Psoas muscle (tissue), 8 donors: ENCODE results near the gene TFG. TPM values are rescaled to one million over a fixed set of nuclear protein-coding genes. Genes with fewer than 3 reads are reported as not detected.

Experiments
- ATAC-seq, 4 donors: fragments of 200-7000 bp; cut with Tn5 transposase; one replicate each; pipeline ENCODE4 v1.9.1; 2020; ENCODE audit warnings: moderate library complexity in 3 of 4, mild to moderate bottlenecking in 2 of 4
- DNase-seq, 2 donors: peaks; one replicate each; pipeline ENCODE4 v3.0.0-alpha.2; 2020
- H3K27ac ChIP-seq: fragments of 200-600 bp; one replicate; pipeline ENCODE4 v1.8.0; 2022
- H3K27me3 ChIP-seq, 3 donors: fragments of 200-600 bp in 1 of 3; one replicate each; pipeline versions ENCODE4 v1.6.1 to v1.8.0; 2013 to 2022; ENCODE audit warnings: low read length in 2 of 3, mild to moderate bottlenecking in 2 of 3, moderate library complexity in 1 of 3; ENCODE audit not compliant: insufficient read depth in 3 of 3
- H3K36me3 ChIP-seq, 2 donors: fragments of 200-600 bp in 1 of 2; one replicate each; pipeline versions ENCODE4 v1.6.1 to v1.8.0; 2013 to 2022; ENCODE audit warnings: low read depth in 1 of 2, mild to moderate bottlenecking in 1 of 2, moderate library complexity in 1 of 2; ENCODE audit not compliant: insufficient read depth in 1 of 2
- H3K4me1 ChIP-seq: fragments of 200-600 bp; one replicate; pipeline ENCODE4 v1.8.0; 2022
- H3K4me3 ChIP-seq: fragments of 200-600 bp; one replicate; pipeline ENCODE4 v1.8.0; 2022; ENCODE audit warnings: mild to moderate bottlenecking
- H3K9me3 ChIP-seq: fragments of 200-600 bp; one replicate; pipeline ENCODE4 v1.8.0; 2022
- CTCF ChIP-seq: fragments of 200-600 bp; IDR thresholded peaks from one replicate; pipeline ENCODE4 v1.8.0; 2022; ENCODE audit warnings: antibody characterized with exemption
- WGBS, 3 donors: extraction: QIAGEN DNeasy Blood & Tissue Kit; methylation state at CpG; one replicate each; pipeline versions ENCODE4 v1.1.6 to v1.1.7; 2013; 5-methylcytosine and 5-hydroxymethylcytosine counted together
- intact Hi-C, 2 donors: fragments of 100-400 bp; cut with DNase I; formaldehyde crosslinking; loops; one replicate each; pipeline versions ENCODE4 v1.11.0 to v1.14.2; 2022
- polyA plus RNA-seq, 3 donors: library from polyadenylated mRNA; stranded (reverse); fragments of 200-250 nt; gene quantifications; one replicate each; pipeline ENCODE4 v1.2.3, GENCODE V29; 2013
- total RNA-seq, 4 donors: library from RNA; stranded (reverse); fragmentation: NEBNext Ultra II Directional in 2 of 4; extraction: Animal tissue kit (Norgen Biotek cat#: 25700) in 2 of 4; gene quantifications; one replicate each; pipeline versions ENCODE4 v1.2.1 to v1.2.4, GENCODE V29; 2021 to 2023
- donor health status: healthy with polysubstance abuse.
- donor health status: DM: no; HTN: no; CAD: no; lungs with moderate emphysema.
- donor health status: Bipolar disorder and iron deficiency.
- donor health status: healthy.
- donor health status: DM: yes; HTN: yes; CAD: no.
- donor health status: DM: no; HTN: no; CAD: no.
- donor health status: DM: no; HTN: no; CAD: no.
- donor health status: DM: yes; HTN: yes; CAD: no.

TFG gene
- total and polyA plus RNA-seq, 7 donors, result 55.8 to 129 (median 65.8) TPM

GRCh38 chr3:100720426-100720825, 11.1 kb downstream of the TFG start:
- Histone ChIP-seq H3K9me3 (no peaks in the 10 kb centered on the region), H3K27me3 (no peaks in the 10 kb centered on the region), H3K27ac (no peak overlapping the region), H3K36me3 (peaks cover 2 to 83% of the 10 kb centered on the region in 2 donors), H3K4me3 (no peak overlapping the region), H3K4me1 (peaks cover 8% of the 10 kb centered on the region)
- intact Hi-C loops, result no loop called here
- no peak for TF ChIP-seq CTCF
- WGBS, 3 donors, result 73 to 79% (median 78%) methylated on average over 5 of the region's 5 CpGs
- no peak for DNase-seq
- no peak for ATAC-seq

GRCh38 chr3:100725935-100726513, 16.7 kb downstream of the TFG start:
- H3K36me3 ChIP-seq, result peaks cover 0 to 77% of the 10 kb centered on the region in 2 donors
- no peak overlapping the region for H3K4me3 ChIP-seq
- ATAC-seq (no peak), DNase-seq (no peak)
- no peaks in the 10 kb centered on the region for H3K27me3 ChIP-seq
- H3K9me3 ChIP-seq, result no peaks in the 10 kb centered on the region
- 93 to 100% (median 97%) methylated on average over 3 of the region's 3 CpGs for WGBS, 3 donors
- H3K4me1 ChIP-seq, result no peaks in the 10 kb centered on the region
- no peak for TF ChIP-seq CTCF
- intact Hi-C loops, result no loop called here
- H3K27ac ChIP-seq, result no peak overlapping the region

GRCh38 chr3:100726706-100727105, 17.4 kb downstream of the TFG start:
- Histone ChIP-seq H3K4me3 (no peak overlapping the region), H3K9me3 (no peaks in the 10 kb centered on the region), H3K27ac (no peak overlapping the region), H3K4me1 (no peaks in the 10 kb centered on the region), H3K36me3 (peaks cover 0 to 75% of the 10 kb centered on the region in 2 donors), H3K27me3 (no peaks in the 10 kb centered on the region)
- ATAC-seq (no peak), DNase-seq (no peak)
- no peak for TF ChIP-seq CTCF
- WGBS, 3 donors, result 88 to 97% (median 90%) methylated on average over 1 of the region's 1 CpG
- intact Hi-C loops, result no loop called here

- WGBS, 3 donors, result 74 to 86% (median 80%) methylated on average over 3 of the region's 3 CpGs
- Histone ChIP-seq H3K4me3 (no peak overlapping the region), H3K9me3 (no peaks in the 10 kb centered on the region), H3K4me1 (peaks cover 10% of the 10 kb centered on the region), H3K27ac (no peak overlapping the region), H3K27me3 (no peaks in the 10 kb centered on the region), H3K36me3 (peaks cover 0 to 70% of the 10 kb centered on the region in 2 donors)
- ATAC-seq (no peak), DNase-seq (no peak)
- TF ChIP-seq CTCF, result no peak
- intact Hi-C loops, result no loop called here
Observed at GRCh38 chr3:100730524-100730923, 21.2 kb downstream of the TFG start.

- Histone ChIP-seq H3K27ac (no peak overlapping the region), H3K36me3 (peaks cover 4 to 77% of the 10 kb centered on the region in 2 donors), H3K9me3 (no peaks in the 10 kb centered on the region), H3K27me3 (no peaks in the 10 kb centered on the region), H3K4me1 (peaks cover 10% of the 10 kb centered on the region), H3K4me3 (no peak overlapping the region)
- DNase-seq (no peak), ATAC-seq (no peak)
- intact Hi-C loops, result no loop called here
- no peak for TF ChIP-seq CTCF
- WGBS, 3 donors, result 39 to 71% (median 42%) methylated on average over 3 of the region's 3 CpGs
Observed at GRCh38 chr3:100732435-100732834, 23.1 kb downstream of the TFG start.
